Measurements from ENCODE around the gene RIOK3. TPM values are rescaled to one million over a fixed set of nuclear protein-coding genes. Genes with fewer than 3 reads are reported as not detected.

Gene RIOK3
- total RNA-seq, 1 experiment from 2014 or later, result 19.4 TPM

DNA sequence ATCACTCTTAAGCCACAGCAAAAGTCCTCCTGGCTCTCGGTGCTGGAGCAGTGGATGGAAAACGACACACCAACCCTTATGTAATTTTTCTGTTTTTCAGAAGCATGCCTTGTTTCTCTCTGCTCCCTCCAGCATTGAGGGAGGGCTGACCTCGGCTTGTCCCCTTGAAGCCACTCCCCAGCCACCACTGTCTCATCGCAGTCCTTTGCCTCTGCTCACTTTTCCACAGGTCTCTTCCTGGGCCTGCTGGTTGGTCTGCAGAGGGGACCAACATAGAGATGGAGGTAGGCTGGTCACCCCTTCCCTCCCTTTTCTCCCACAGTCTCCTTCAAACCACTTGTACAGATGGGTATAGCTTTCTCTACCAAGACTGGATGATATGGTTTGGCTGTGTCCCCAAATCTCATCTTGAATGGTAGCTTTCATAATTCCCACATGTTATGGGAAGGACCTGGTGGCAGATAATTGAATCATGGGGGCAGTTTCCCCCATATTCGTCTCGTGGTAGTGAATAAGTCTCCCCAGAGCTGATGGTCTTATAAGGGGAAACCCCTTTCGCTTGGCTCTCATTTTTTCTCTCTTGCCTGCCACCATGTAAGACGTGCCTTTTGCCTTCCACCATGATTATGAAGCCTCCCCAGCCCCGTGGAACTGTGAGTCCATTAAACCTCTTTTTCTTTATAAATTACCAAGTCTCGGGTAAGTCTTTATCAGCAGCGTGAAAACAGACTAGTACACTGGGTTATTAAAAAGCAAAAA, 14.3 kb upstream of the RIOK3 start:
- peaks cover 7% of the 10 kb centered on the region for H3K4me1 Mint-ChIP-seq
- ChIA-PET CTCF (interaction anchor here (1.2 kb wide), 1 partner anchor 14 kb away, joined by 3 read pairs; the partner anchor contains the start of gene RIOK3), POLR2A (no interaction called here)
- ATAC-seq (no peak), DNase-seq (ENCODE audit: low spot score) (no peak)
- peaks cover 7% of the 10 kb centered on the region; the same call in 1 of the 2 replicates for H3K9me3 Mint-ChIP-seq
- H3K27ac Mint-ChIP-seq, result no peak overlapping the region
- H3K36me3 Mint-ChIP-seq, result no peaks in the 10 kb centered on the region
- H3K27me3 Mint-ChIP-seq (ENCODE audit: low read depth), result peaks cover 11% of the 10 kb centered on the region
- H3K4me3 Mint-ChIP-seq, result peak overlapping the region; percentile 96
- TF ChIP-seq ZNF425 (CRISPR knock-in tag; conservative IDR thresholded peaks at IDR 0.05), result no peak

GRCh38 chr18:23440131-23440530, 13.0 kb upstream of the RIOK3 start:
- no peak overlapping the region for H3K27ac Mint-ChIP-seq
- H3K4me3 Mint-ChIP-seq, result no peak overlapping the region
- peaks cover 7% of the 10 kb centered on the region for H3K4me1 Mint-ChIP-seq
- TF ChIP-seq OVOL2 (CRISPR knock-in tag; IDR thresholded peaks at IDR 0.05; ENCODE audit: borderline replicate concordance) (no peak), ETV6 (CRISPR knock-in tag; IDR thresholded peaks at IDR 0.05) (no peak), GTF2I (CRISPR knock-in tag; conservative IDR thresholded peaks at IDR 0.05) (no peak), ZNF219 (CRISPR knock-in tag; IDR thresholded peaks at IDR 0.05; ENCODE audit: borderline replicate concordance) (no peak)
- H3K9me3 Mint-ChIP-seq, result peaks cover 7% of the 10 kb centered on the region; the same call in 1 of the 2 replicates
- POLR2A ChIA-PET, result no interaction called here
- no peak for DNase-seq (ENCODE audit: low spot score)
- no peaks in the 10 kb centered on the region for H3K36me3 Mint-ChIP-seq
- H3K27me3 Mint-ChIP-seq (ENCODE audit: low read depth), result peaks cover 11% of the 10 kb centered on the region
- no peak for ATAC-seq
- CTCF ChIA-PET, result interaction anchor here (1.2 kb wide), 1 partner anchor 13 kb away, joined by 3 read pairs; the partner anchor contains the start of gene RIOK3

GRCh38 chr18:23442958-23443357, 10.1 kb upstream of the RIOK3 start:
- DNase-seq (ENCODE audit: low spot score) (no peak), ATAC-seq (no peak)
- no peak overlapping the region for H3K4me3 Mint-ChIP-seq
- no peaks in the 10 kb centered on the region for H3K36me3 Mint-ChIP-seq
- peaks cover 2% of the 10 kb centered on the region; the same call in 1 of the 2 replicates for H3K4me1 Mint-ChIP-seq
- ChIA-PET CTCF (interaction anchor here (1.0 to 1.9 kb wide), 3 partner anchors 10 to 64 kb away, joined by 3 to 6 read pairs (median 3); partner anchors contain the start of gene RIOK3), POLR2A (interaction anchor here (0.6 kb wide), 1 partner anchor 561 kb away, joined by 3 read pairs; no protein-coding TSS in a partner anchor)
- no peak for TF ChIP-seq OVOL2 (CRISPR knock-in tag; IDR thresholded peaks at IDR 0.05; ENCODE audit: borderline replicate concordance)
- TF ChIP-seq JUN (CRISPR knock-in tag; IDR thresholded peaks at IDR 0.05), result no peak
- H3K9me3 Mint-ChIP-seq, result peaks cover 7% of the 10 kb centered on the region; the same call in 1 of the 2 replicates
- no peak overlapping the region for H3K27ac Mint-ChIP-seq
- H3K27me3 Mint-ChIP-seq (ENCODE audit: low read depth), result peaks cover 11% of the 10 kb centered on the region

- Mint-ChIP-seq H3K4me3 (no peak overlapping the region), H3K9me3 (0 out of 2 replicates have a peak, but pooled peaks cover 3% of the 10 kb centered on the region), H3K27ac (no peak overlapping the region), H3K27me3 (ENCODE audit: low read depth) (no peaks in the 10 kb centered on the region), H3K36me3 (no peaks in the 10 kb centered on the region), H3K4me1 (peaks cover 11% of the 10 kb centered on the region)
- CTCF ChIA-PET, result no interaction called here
- no peak for DNase-seq (ENCODE audit: low spot score)
- POLR2A ChIA-PET, result no interaction called here
- no peak for TF ChIP-seq TEAD4 (CRISPR knock-in tag; IDR thresholded peaks at IDR 0.05)
- TF ChIP-seq ZNF219 (CRISPR knock-in tag; IDR thresholded peaks at IDR 0.05; ENCODE audit: borderline replicate concordance), result no peak
- TF ChIP-seq ZNF138 (CRISPR knock-in tag; conservative IDR thresholded peaks at IDR 0.05), result no peak
- no peak for ATAC-seq
These were observed 4.8 kb upstream of the RIOK3 start for GRCh38 chr18:23448291-23448690.

- DNase-seq (ENCODE audit: low spot score) (no peak), ATAC-seq (no peak)
- no peaks in the 10 kb centered on the region for H3K36me3 Mint-ChIP-seq
- H3K9me3 Mint-ChIP-seq, result 0 out of 2 replicates have a peak, but pooled peaks cover 3% of the 10 kb centered on the region
- no peak overlapping the region for H3K27ac Mint-ChIP-seq
- peaks cover 21% of the 10 kb centered on the region for H3K4me1 Mint-ChIP-seq
- H3K27me3 Mint-ChIP-seq (ENCODE audit: low read depth), result no peaks in the 10 kb centered on the region
- POLR2A ChIA-PET, result no interaction called here
- no peak overlapping the region for H3K4me3 Mint-ChIP-seq
- TF ChIP-seq ELF4 (CRISPR knock-in tag; IDR thresholded peaks at IDR 0.05; ENCODE audit: low read depth) (no peak), NR3C1 (CRISPR knock-in tag; conservative IDR thresholded peaks at IDR 0.05; ENCODE audit: low read depth) (no peak), EMX1 (CRISPR knock-in tag; IDR thresholded peaks at IDR 0.05) (no peak), NFYB (CRISPR knock-in tag; conservative IDR thresholded peaks at IDR 0.05; ENCODE audit: low read depth) (no peak), RORB (CRISPR knock-in tag; IDR thresholded peaks at IDR 0.05) (no peak), PRDM15 (CRISPR knock-in tag; IDR thresholded peaks at IDR 0.05) (no peak)
- CTCF ChIA-PET, result no interaction called here
These were observed 3.1 kb upstream of the RIOK3 start for GRCh38 chr18:23450022-23450421.
